HCT116 (cell line): Measurements from ENCODE around the gene DNAH5. TPM values are rescaled to one million over a fixed set of nuclear protein-coding genes. Genes with fewer than 3 reads are reported as not detected.

Experiments used
- ATAC-seq: fragments of 200-7000 bp; cut with Tn5 transposase; 2 replicates; pipeline ENCODE4 v1.9.1; 2020; ENCODE audit warnings: mild to moderate bottlenecking, moderate library complexity
- BruUV-seq: library from RNA; stranded (reverse); fragments of 400-500 nt; replicated peaks from 2 replicates; lab custom pipeline; 2021; lab: Mats Ljungman, UMichigan
- CTCF ChIA-PET: fragments of 300-600 bp; sonication (Branson Sonifier 250); formaldehyde crosslinking; loops from one replicate; lab custom pipeline; 2021; ENCODE audit warnings: antibody characterized with exemption; lab: Charles Lee
- POLR2A ChIA-PET: fragments of 300-600, 350-600 bp; sonication (Branson Sonifier 250); formaldehyde crosslinking; loops from one replicate; lab custom pipeline; 2021; ENCODE audit warnings: antibody characterized with exemption; lab: Charles Lee
- RAD21 ChIA-PET, 2 experiments: fragments of 300-600 bp; sonication (Branson Sonifier 250); formaldehyde crosslinking; loops; one replicate each; lab custom pipeline; 2023; ENCODE audit warnings: low total read pairs in 2 of 2; ENCODE audit not compliant: uncharacterized antibody in 2 of 2, unreplicated experiment in 2 of 2, low non-redundant PET in 1 of 2; lab: Charles Lee
- DNase-seq: peaks from one replicate; pipeline ENCODE4 v3.0.0-alpha.2; 2010; ENCODE audit warnings: low read depth, low spot score
- H2AFZ ChIP-seq: fragments of 200-600 bp; shearing (Covaris generic), sonication (generic); 2 replicates; pipeline ENCODE4 v1.6.1; 2017; ENCODE audit warnings: low read depth, mixed run types, mixed read lengths, antibody characterized with exemption, low read length; ENCODE audit not compliant: poor library complexity, severe bottlenecking
- H3K27ac ChIP-seq: 2 replicates; pipeline ENCODE4 v1.5.1; 2012; ENCODE audit warnings: low read depth, low read length
- H3K27me3 ChIP-seq: fragments of 200-600 bp; sonication (generic); 2 replicates; pipeline ENCODE4 v1.6.1; 2016; ENCODE audit warnings: mixed run types, low read length, mixed read lengths; ENCODE audit not compliant: insufficient read depth
- H3K36me3 ChIP-seq, 2 experiments: fragments of 200-500 bp in 1 of 2; fragments of 200-600 bp in 1 of 2; sonication (Bioruptor generic) in 1 of 2; sonication (generic) in 1 of 2; 2 replicates each; pipeline versions ENCODE4 v1.5.1 to v1.6.1; 2014 to 2016; ENCODE audit warnings: low read length in 2 of 2, inconsistent platforms in 1 of 2, mixed read lengths in 1 of 2, mixed run types in 1 of 2; ENCODE audit not compliant: insufficient read depth in 2 of 2, control insufficient read depth in 1 of 2
- H3K4me1 ChIP-seq, 2 experiments: fragments of 200-600 bp in 1 of 2; sonication (generic) in 1 of 2; 2 replicates each; pipeline versions ENCODE4 v1.5.1 to v1.6.1; 2012 to 2017; ENCODE audit warnings: low read length in 2 of 2, inconsistent platforms in 1 of 2, mild to moderate bottlenecking in 1 of 2, mixed read lengths in 1 of 2, mixed run types in 1 of 2, moderate library complexity in 1 of 2; ENCODE audit not compliant: insufficient read depth in 2 of 2, control insufficient read depth in 1 of 2
- H3K4me2 ChIP-seq: fragments of 200-600 bp; sonication (generic); 2 replicates; pipeline ENCODE4 v1.6.1; 2017; ENCODE audit warnings: mixed run types, low read length, mixed read lengths
- H3K4me3 ChIP-seq, 2 experiments: fragments of 200-600 bp in 1 of 2; sonication (generic) in 1 of 2; replicated peaks in 1 of 2; 2 replicates each; pipeline ENCODE4 v1.5.1; 2011 to 2016; ENCODE audit warnings: low read length in 2 of 2, control low read depth in 1 of 2, low read depth in 1 of 2, mild to moderate bottlenecking in 1 of 2, mixed read lengths in 1 of 2, mixed run types in 1 of 2
- H3K79me2 ChIP-seq: fragments of 200-600 bp; sonication (generic); 2 replicates; pipeline ENCODE4 v1.6.1; 2017; ENCODE audit warnings: mild to moderate bottlenecking, mixed run types, low read length, moderate library complexity, mixed read lengths; ENCODE audit not compliant: insufficient read depth
- H3K9ac ChIP-seq: fragments of 200-600 bp; sonication (generic); 2 replicates; pipeline ENCODE4 v1.6.1; 2016; ENCODE audit warnings: low read length, mixed read lengths
- H3K9me2 ChIP-seq: fragments of 200-600 bp; sonication (generic), shearing (Covaris generic); 2 replicates; pipeline ENCODE4 v1.6.1; 2017; ENCODE audit warnings: mixed run types, mild to moderate bottlenecking, moderate library complexity; ENCODE audit not compliant: insufficient read depth
- H3K9me3 ChIP-seq, 2 experiments: fragments of 200-500 bp in 1 of 2; fragments of 200-600 bp in 1 of 2; sonication (Bioruptor generic) in 1 of 2; sonication (generic) in 1 of 2; 2 replicates each; pipeline ENCODE4 v1.6.1; 2014 to 2017; ENCODE audit warnings: low read length in 2 of 2, mixed read lengths in 2 of 2, inconsistent platforms in 1 of 2, low read depth in 1 of 2, mild to moderate bottlenecking in 1 of 2, mixed run types in 1 of 2, moderate library complexity in 1 of 2; ENCODE audit not compliant: control insufficient read depth in 1 of 2, insufficient read depth in 1 of 2
- H4K20me1 ChIP-seq: fragments of 200-600 bp; sonication (generic), shearing (Covaris generic); 2 replicates; pipeline ENCODE4 v1.6.1; 2017; ENCODE audit warnings: mixed run types, mild to moderate bottlenecking, moderate library complexity; ENCODE audit not compliant: insufficient read depth
- CBX3 ChIP-seq: IDR thresholded peaks from 2 replicates; pipeline ENCODE4 v1.6.1; 2012; ENCODE audit warnings: low read depth
- CEBPB ChIP-seq: IDR thresholded peaks from 2 replicates; pipeline ENCODE4 v1.6.1; 2012; ENCODE audit warnings: low read depth
- EGR1 ChIP-seq: IDR thresholded peaks from 2 replicates; pipeline ENCODE4 v1.6.1; 2012; ENCODE audit warnings: low read depth
- ELF1 ChIP-seq: IDR thresholded peaks from 2 replicates; pipeline ENCODE4 v1.6.1; 2012; ENCODE audit warnings: low read depth, borderline replicate concordance
- EZH2phosphoT487 ChIP-seq: fragments of 200-600 bp; IDR thresholded peaks from 2 replicates; pipeline ENCODE4 v1.6.1; 2018; ENCODE audit warnings: antibody characterized with exemption, borderline replicate concordance
- FOSL1 ChIP-seq: IDR thresholded peaks from 2 replicates; pipeline ENCODE4 v1.6.1; 2012; ENCODE audit warnings: low read depth
- JUND ChIP-seq: IDR thresholded peaks from 2 replicates; pipeline ENCODE4 v1.6.1; 2012
- POLR2A ChIP-seq: IDR thresholded peaks from 2 replicates; pipeline ENCODE4 v1.7.0; 2011; ENCODE audit warnings: borderline replicate concordance; ENCODE audit not compliant: insufficient read depth, insufficient read length; ENCODE audit errors: extremely low read depth
- POLR2AphosphoS5 ChIP-seq: IDR thresholded peaks from 2 replicates; pipeline ENCODE4 v1.6.1; 2011; ENCODE audit warnings: mild to moderate bottlenecking, low read depth, low read length, moderate library complexity
- RAD21 ChIP-seq: IDR thresholded peaks from 2 replicates; pipeline ENCODE4 v1.6.1; 2012; ENCODE audit warnings: low read depth, mild to moderate bottlenecking
- SIN3A ChIP-seq: IDR thresholded peaks from 2 replicates; pipeline ENCODE4 v1.6.1; 2012; ENCODE audit warnings: low read depth
- SRF ChIP-seq: IDR thresholded peaks from 2 replicates; pipeline ENCODE4 v1.6.1; 2012; ENCODE audit warnings: low read depth
- ZFX ChIP-seq: fragments of 450-650 bp; IDR thresholded peaks from 2 replicates; pipeline ENCODE4 v1.6.1; 2017
- intact Hi-C: fragments of 100-400 bp; cut with micrococcal nuclease; formaldehyde crosslinking; loops from 2 replicates; pipeline ENCODE4 v1.10.0; 2022
- total RNA-seq: library from RNA; stranded (reverse); gene quantifications from one replicate; pipeline ENCODE4 v1.2.1, GENCODE V29; 2021; ENCODE audit not compliant: unreplicated experiment
- TF ChIP-seq, protein P1 (sequence below): IDR thresholded peaks from 2 replicates; pipeline ENCODE4 v1.6.1; 2012
- TF ChIP-seq, protein P2 (sequence below): IDR thresholded peaks from 2 replicates; pipeline ENCODE4 v1.6.1; 2011; ENCODE audit warnings: mild to moderate bottlenecking, low read length, moderate library complexity; ENCODE audit not compliant: insufficient replicate concordance; ENCODE audit errors: extremely low read depth

DNAH5 gene
- total RNA-seq, 1 experiment from 2014 or later: 0.37 TPM

DNA sequence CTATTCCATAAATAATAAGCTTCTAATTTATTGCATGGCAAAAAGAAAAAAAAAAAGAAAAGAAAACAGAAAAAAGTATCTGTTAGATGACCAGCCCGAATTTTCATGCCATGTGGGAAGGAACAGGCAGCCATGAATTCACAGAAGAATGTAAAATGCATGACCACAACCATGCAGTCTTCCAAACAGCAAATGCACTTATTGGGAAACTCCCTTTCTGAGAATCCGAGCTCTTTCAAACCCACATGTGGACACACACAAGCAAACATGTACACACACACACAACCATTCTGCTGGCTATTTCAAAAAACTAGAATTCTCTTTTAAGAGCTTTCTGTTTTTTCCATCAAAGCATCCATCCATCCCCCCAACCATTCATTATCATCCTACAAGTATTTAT is 236.1 kb downstream of the DNAH5 start (continued):
- TF ChIP-seq, protein P1, sequence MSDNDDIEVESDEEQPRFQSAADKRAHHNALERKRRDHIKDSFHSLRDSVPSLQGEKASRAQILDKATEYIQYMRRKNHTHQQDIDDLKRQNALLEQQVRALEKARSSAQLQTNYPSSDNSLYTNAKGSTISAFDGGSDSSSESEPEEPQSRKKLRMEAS: no peak
- TF ChIP-seq EGR1: no peak

DNA sequence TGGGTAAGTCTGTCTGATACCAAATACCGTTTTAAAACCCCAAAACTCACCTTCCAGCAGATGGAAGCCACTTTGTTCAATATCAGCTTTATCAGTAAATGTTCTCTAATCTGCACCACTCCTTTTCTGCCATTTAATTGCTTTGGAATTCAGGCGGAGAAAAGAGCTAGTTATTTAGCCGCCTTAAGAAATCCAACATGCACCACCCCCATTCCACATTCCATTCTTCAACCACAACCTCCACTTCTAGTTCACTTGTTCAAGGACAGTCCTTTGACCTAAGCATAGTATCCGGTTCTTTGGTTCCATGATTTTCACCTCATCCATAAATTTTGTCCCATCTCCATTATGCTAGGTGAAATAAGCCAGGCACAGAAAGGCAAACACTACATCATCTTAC is 240.1 kb downstream of the DNAH5 start:
- TF ChIP-seq, protein P1: no peak
- no peak for TF ChIP-seq EZH2phosphoT487
- no peak for TF ChIP-seq JUND
- TF ChIP-seq ELF1: no peak
- TF ChIP-seq FOSL1: no peak
- TF ChIP-seq CEBPB: no peak
- no peak for TF ChIP-seq SRF
- TF ChIP-seq CBX3: no peak
- no peak for TF ChIP-seq SIN3A
- no peak for TF ChIP-seq ZFX
- TF ChIP-seq EGR1: no peak
- no peak for TF ChIP-seq POLR2A
- no peak for TF ChIP-seq RAD21
- TF ChIP-seq POLR2AphosphoS5: no peak
- TF ChIP-seq, protein P2, sequence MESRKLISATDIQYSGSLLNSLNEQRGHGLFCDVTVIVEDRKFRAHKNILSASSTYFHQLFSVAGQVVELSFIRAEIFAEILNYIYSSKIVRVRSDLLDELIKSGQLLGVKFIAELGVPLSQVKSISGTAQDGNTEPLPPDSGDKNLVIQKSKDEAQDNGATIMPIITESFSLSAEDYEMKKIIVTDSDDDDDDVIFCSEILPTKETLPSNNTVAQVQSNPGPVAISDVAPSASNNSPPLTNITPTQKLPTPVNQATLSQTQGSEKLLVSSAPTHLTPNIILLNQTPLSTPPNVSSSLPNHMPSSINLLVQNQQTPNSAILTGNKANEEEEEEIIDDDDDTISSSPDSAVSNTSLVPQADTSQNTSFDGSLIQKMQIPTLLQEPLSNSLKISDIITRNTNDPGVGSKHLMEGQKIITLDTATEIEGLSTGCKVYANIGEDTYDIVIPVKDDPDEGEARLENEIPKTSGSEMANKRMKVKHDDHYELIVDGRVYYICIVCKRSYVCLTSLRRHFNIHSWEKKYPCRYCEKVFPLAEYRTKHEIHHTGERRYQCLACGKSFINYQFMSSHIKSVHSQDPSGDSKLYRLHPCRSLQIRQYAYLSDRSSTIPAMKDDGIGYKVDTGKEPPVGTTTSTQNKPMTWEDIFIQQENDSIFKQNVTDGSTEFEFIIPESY: no peak
- ChIA-PET POLR2A (no interaction called here), RAD21 (no interaction called here), CTCF (no interaction called here)
- no peaks in the 10 kb centered on the region for H3K36me3 ChIP-seq
- no peaks in the 10 kb centered on the region for H3K27me3 ChIP-seq
- H2AFZ ChIP-seq: no peak overlapping the region
- no peaks in the 10 kb centered on the region for H3K79me2 ChIP-seq
- H3K27ac ChIP-seq: no peak overlapping the region
- peaks cover 0 to 3% of the 10 kb centered on the region in 2 experiments; a peak in 2 of 4 replicates for H3K9me3 ChIP-seq
- no peaks in the 10 kb centered on the region for H3K4me1 ChIP-seq
- no peak overlapping the region for H3K9ac ChIP-seq
- H4K20me1 ChIP-seq: no peaks in the 10 kb centered on the region
- H3K9me2 ChIP-seq: no peaks in the 10 kb centered on the region
- H3K4me2 ChIP-seq: no peak overlapping the region
- DNase-seq (no peak), ATAC-seq (no peak)
- intact Hi-C loops: no loop called here
- no TSS peak for BruUV-seq
- H3K4me3 ChIP-seq: no peak overlapping the region
